K562 (cell line): ENCODE data around the gene LYRM7. TPM values are rescaled to one million over a fixed set of nuclear protein-coding genes. Genes with fewer than 3 reads are reported as not detected.

Experiments
- ARID1B ChIP-seq: fragments of 450-650 bp; IDR thresholded peaks from 2 replicates; pipeline ENCODE4 v1.6.1; 2016; ENCODE audit warnings: antibody characterized with exemption, mild to moderate bottlenecking, inconsistent platforms
- ATF1 ChIP-seq, 2 experiments: fragments of 450-650 bp in 1 of 2; IDR thresholded peaks; 2 replicates each; pipeline ENCODE4 v1.6.1; 2016; ENCODE audit warnings: missing compliant biosample characterization in 1 of 2, missing genetic modification characterization in 1 of 2
- CEBPB ChIP-seq: fragments of 450-650 bp; IDR thresholded peaks from 2 replicates; pipeline ENCODE4 v1.6.1; 2016; ENCODE audit warnings: missing genetic modification characterization, missing compliant biosample characterization
- CEBPG ChIP-seq, 3 experiments: fragments of 200-800 bp in 1 of 3; sonication (Bioruptor generic) in 1 of 3; sonication (generic) in 1 of 3; formaldehyde crosslinking in 1 of 3; IDR thresholded peaks in 2 of 3; conservative IDR thresholded peaks in 1 of 3; 2 replicates each; pipeline versions ENCODE4 v1.6.1 to v1.8.0; 2016 to 2022; ENCODE audit warnings: missing compliant biosample characterization in 2 of 3, missing genetic modification characterization in 2 of 3, mild to moderate bottlenecking in 1 of 3, missing genetic modification reagents in 1 of 3
- CGGBP1 ChIP-seq: fragments of 250-450 bp; sonication (Bioruptor Pico); IDR thresholded peaks from 2 replicates; pipeline ENCODE4 v1.9.0; 2021; ENCODE audit warnings: mild to moderate bottlenecking
- COPS2 ChIP-seq: fragments of 450-650 bp; conservative IDR thresholded peaks from 2 replicates; pipeline ENCODE4 v1.6.1; 2016; ENCODE audit warnings: mild to moderate bottlenecking, moderate library complexity
- DPF2 ChIP-seq: fragments of 450-650 bp; IDR thresholded peaks from 2 replicates; pipeline ENCODE4 v1.6.1; 2016
- FOXM1 ChIP-seq, 2 experiments: fragments of 450-650 bp in 1 of 2; sonication (generic) in 1 of 2; formaldehyde crosslinking in 1 of 2; IDR thresholded peaks; 2 replicates each; pipeline versions ENCODE4 v1.6.1 to v1.9.0; 2017 to 2022; ENCODE audit warnings: low read depth in 2 of 2, mild to moderate bottlenecking in 2 of 2, missing genetic modification reagents in 1 of 2, moderate library complexity in 1 of 2
- GTF2F1 ChIP-seq: IDR thresholded peaks from 2 replicates; pipeline ENCODE4 v1.6.1; 2011; ENCODE audit warnings: low read depth, low read length, improper control_type of control experiment
- MAFF ChIP-seq: IDR thresholded peaks from 2 replicates; pipeline ENCODE4 v1.6.1; 2012; ENCODE audit warnings: low read length, improper control_type of control experiment
- MNT ChIP-seq, 2 experiments: fragments of 450-650 bp; conservative IDR thresholded peaks; 2 replicates each; pipeline ENCODE4 v1.6.1; 2017; ENCODE audit warnings: mild to moderate bottlenecking in 2 of 2, moderate library complexity in 2 of 2
- PATZ1 ChIP-seq: fragments of 250-450 bp; sonication (Bioruptor Pico); IDR thresholded peaks from 2 replicates; pipeline ENCODE4 v1.5.0; 2020; ENCODE audit warnings: mild to moderate bottlenecking, borderline replicate concordance
- POLR2H ChIP-seq: IDR thresholded peaks from 2 replicates; pipeline ENCODE4 v1.6.1; 2016; ENCODE audit warnings: missing genetic modification characterization, low read depth, mild to moderate bottlenecking, control low read depth, missing compliant biosample characterization, moderate library complexity
- RFX5 ChIP-seq: IDR thresholded peaks from 2 replicates; pipeline ENCODE4 v1.6.1; 2011; ENCODE audit warnings: low read depth, mild to moderate bottlenecking, improper control_type of control experiment, low read length
- TEAD1 ChIP-seq, 2 experiments: fragments of 450-650 bp in 1 of 2; sonication (generic) in 1 of 2; formaldehyde crosslinking; IDR thresholded peaks; 2 replicates each; pipeline versions ENCODE4 v1.4.0 to v1.8.0; 2020 to 2022; ENCODE audit warnings: mild to moderate bottlenecking in 2 of 2, missing genetic modification reagents in 1 of 2
- XRCC3 ChIP-seq: fragments of 450-650 bp; IDR thresholded peaks from 2 replicates; pipeline ENCODE4 v1.6.1; 2017; ENCODE audit warnings: mild to moderate bottlenecking, moderate library complexity
- ZNF143 ChIP-seq: sonication (generic); formaldehyde crosslinking; IDR thresholded peaks from 2 replicates; pipeline ENCODE4 v1.9.0; 2022; ENCODE audit warnings: mild to moderate bottlenecking, missing genetic modification reagents
- ZNF316 ChIP-seq: fragments of 450-650 bp; IDR thresholded peaks from 2 replicates; pipeline ENCODE4 v1.6.1; 2016
- polyA plus RNA-seq, 8 experiments: library from polyadenylated mRNA; depleted of rRNA in 4 of 8; stranded (reverse) in 5 of 8; unstranded in 3 of 8; fragments of >200 nt; fragmentation: Nextera tagmentation in 2 of 8; fragmentation: Illumina TruSeq in 1 of 8; extraction: Ambion mirVana in 2 of 8; extraction: Trizol in 1 of 8; gene quantifications; 2 replicates each; pipeline versions ENCODE4 v1.2.1 to v1.2.3, GENCODE V29; 2011 to 2014; ENCODE audit warnings: inconsistent platforms in 1 of 8, missing spikeins in 1 of 8
- total RNA-seq, 7 experiments: library from RNA; depleted of rRNA in 6 of 7; stranded (reverse); fragments of >200 nt in 6 of 7; fragmentation: Illumina TruSeq in 2 of 7; extraction: Trizol in 2 of 7; gene quantifications; 2 replicates each; pipeline versions ENCODE4 v1.2.1 to v1.2.3, GENCODE V29; 2011 to 2021; ENCODE audit warnings: low replicate concordance in 1 of 7

The LYRM7 gene
- total and polyA plus RNA-seq, 9 of the 15 experiments (the other 6 are each of a cell fraction or from before 2014, with no cell fraction given), result 16.2 to 70.1 (median 33.3) TPM

GRCh38 chr5:131163276-131164119 lies 7.2 kb upstream of the LYRM7 start (continued):
- TF ChIP-seq PATZ1 (no peak), XRCC3 (0 out of 2 replicates have a peak, but pooled peaks have one; percentile 44), TEAD1 (CRISPR knock-in tag; IDR thresholded peaks at IDR 0.05) (0 out of 4 replicates have a peak, but pooled peaks of 1 of the 2 experiments have one; percentile 42), GTF2F1 (no peak), COPS2 (no peak), ATF1 (CRISPR knock-in tag; IDR thresholded peaks at IDR 0.05) (no peak), ATF1 (tag; IDR thresholded peaks at IDR 0.05) (no peak), FOXM1 (IDR thresholded peaks at IDR 0.05; ENCODE audit: low read depth) (0 out of 2 replicates have a peak, but pooled peaks have one; percentile 21), FOXM1 (CRISPR knock-in tag; IDR thresholded peaks at IDR 0.05; ENCODE audit: low read depth) (no peak), CGGBP1 (CRISPR knock-in tag) (no peak), MNT (conservative IDR thresholded peaks at IDR 0.05) (peak in 1 of 2 experiments; percentile 39; a peak in 1 of 4 replicates), CEBPB (peak; percentile 87), RFX5 (no peak), ZNF143 (no peak), MAFF (peak; percentile 78), ZNF316 (peak; percentile 95), POLR2H (tag) (peak; percentile 82), DPF2 (peak; percentile 44; the same call in 1 of the 2 replicates), ARID1B (no peak), CEBPG (CRISPR knock-in tag; IDR thresholded peaks at IDR 0.05) (no peak), CEBPG (tag; conservative IDR thresholded peaks at IDR 0.05 in 1 of 2, IDR thresholded peaks at IDR 0.05 in 1 of 2) (peak; percentile 51 to 87; a peak in 2 of 4 replicates)
